Gastroesophageal sphincter (tissue), 3 donors: ENCODE measurements around the gene GABRG3.

ENCODE experiments used
- CTCF ChIP-seq, 4 experiments: fragments of 200-600 bp in 2 of 4; fragments of 450-650 bp in 2 of 4; sonication (generic) in 1 of 4; IDR thresholded peaks; one replicate each; pipeline ENCODE4 v1.5.1; 2017 to 2019; ENCODE audit warnings: antibody characterized with exemption in 4 of 4, mild to moderate bottlenecking in 2 of 4, moderate library complexity in 2 of 4
- EP300 ChIP-seq: sonication (generic); formaldehyde crosslinking; IDR thresholded peaks from one replicate; pipeline ENCODE4 v1.6.1; 2017; ENCODE audit warnings: antibody characterized with exemption, mild to moderate bottlenecking
- POLR2A ChIP-seq, 2 donors: fragments of 450-650 bp; IDR thresholded peaks; one replicate each; pipeline ENCODE4 v1.6.1; 2017; ENCODE audit warnings: antibody characterized with exemption in 2 of 2, mild to moderate bottlenecking in 2 of 2, moderate library complexity in 1 of 2
- POLR2AphosphoS5 ChIP-seq: sonication (generic); formaldehyde crosslinking; IDR thresholded peaks from one replicate; pipeline ENCODE4 v1.6.1; 2017; ENCODE audit warnings: antibody characterized with exemption

- TF ChIP-seq CTCF (IDR thresholded peaks at IDR 0.05) (no peak), EP300 (no peak), POLR2A (IDR thresholded peaks at IDR 0.05) (no peak), POLR2AphosphoS5 (no peak)
Observed at GRCh38 chr15:27398631-27399161, 427.7 kb downstream of the GABRG3 start.
